ENCODE measurements around the gene UTS2B.

The UTS2B gene

GRCh38 chr3:191321019-191321767, 9.1 kb downstream of the UTS2B start:
- peak; percentile 45 for DNase-seq (ENCODE audit: low spot score)

DNA sequence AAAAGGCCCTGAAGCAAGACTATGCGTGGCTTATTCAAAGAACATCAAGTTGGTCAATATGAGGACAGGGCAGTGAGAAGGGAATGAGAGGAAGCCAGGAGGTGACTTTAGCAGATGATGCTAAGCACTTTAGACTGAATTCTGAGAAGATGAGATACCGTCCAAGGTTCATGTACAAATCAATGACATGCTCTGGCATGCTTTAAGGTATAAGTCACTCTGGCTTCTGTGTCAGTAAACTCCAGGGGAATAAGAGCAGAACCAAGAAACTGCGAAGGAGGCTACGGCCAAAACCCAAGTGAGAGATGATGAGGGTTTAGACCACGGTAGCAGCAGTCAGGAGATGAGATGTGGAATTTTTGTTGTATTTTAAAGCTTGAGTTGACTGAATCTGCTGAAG, 10.0 kb downstream of the UTS2B start:
- no peak for DNase-seq (ENCODE audit: low spot score)

DNA sequence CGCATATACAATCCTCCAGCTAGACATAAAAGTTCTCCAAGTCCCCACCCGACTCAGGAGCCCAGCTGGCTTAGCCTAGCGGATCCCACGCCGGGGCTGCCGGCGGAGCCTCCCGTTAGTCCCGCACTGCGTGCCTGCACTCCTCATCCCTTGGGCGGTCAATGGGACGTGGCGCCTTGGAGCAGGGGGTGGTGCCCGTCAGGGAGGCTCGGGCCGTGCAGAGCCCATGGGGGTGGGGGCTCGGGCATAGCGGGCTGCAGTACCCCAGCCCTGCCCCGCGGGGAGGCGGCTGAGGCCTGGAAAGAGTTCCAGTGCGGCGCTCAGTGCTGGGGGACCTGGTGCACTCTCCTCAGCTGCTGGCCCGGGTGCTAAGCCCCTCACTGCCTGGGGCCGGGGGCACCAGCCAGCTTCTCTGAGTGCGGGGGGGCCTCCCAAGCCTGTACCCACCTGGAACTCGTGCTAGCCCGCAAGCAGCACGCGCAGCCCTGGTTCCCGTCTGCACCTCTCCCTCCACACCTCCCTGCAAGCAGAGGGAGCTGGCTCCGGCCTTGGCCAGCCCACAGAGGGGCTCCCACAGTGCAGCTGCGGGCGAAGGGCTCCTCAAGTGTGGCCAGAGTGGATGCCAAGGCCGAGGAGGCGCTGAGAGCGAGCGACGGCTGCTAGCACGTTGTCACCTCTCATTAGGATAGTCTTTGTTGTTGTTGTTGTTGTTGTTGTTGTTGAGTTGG, 13.3 kb downstream of the UTS2B start:
- no peak for DNase-seq (ENCODE audit: low spot score)

DNA sequence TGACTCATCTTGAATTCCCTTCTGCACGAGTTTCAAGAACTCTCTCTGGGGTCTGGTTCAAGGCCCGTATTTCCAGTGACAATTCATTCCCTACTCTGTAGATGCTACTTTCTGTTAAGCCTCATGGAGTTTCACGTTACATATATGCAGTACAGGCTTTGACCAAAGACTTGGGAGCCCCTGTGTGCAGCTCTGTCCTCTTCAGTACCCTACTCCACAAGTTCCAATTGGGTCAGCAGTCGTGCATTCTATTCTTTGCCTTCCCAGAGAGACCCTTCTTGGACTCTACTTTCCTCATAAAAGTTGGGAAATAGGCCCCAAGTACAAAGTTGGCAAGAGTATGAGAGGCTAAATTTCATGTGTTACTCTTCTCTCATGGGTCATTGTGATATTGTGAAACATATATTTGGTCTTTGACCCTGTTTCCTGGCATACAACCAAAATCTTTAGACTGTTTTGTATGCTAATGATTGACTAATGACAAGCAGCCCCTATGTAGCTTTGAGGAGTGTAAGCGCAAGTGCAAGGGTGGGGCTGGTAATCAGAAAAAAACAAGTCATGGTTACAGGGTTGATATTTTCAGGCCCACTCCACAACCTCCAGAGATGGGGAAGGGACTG, 16.1 kb downstream of the UTS2B start:
- peak; percentile 63 for DNase-seq (ENCODE audit: low spot score)

GRCh38 chr3:191313296-191313695, 17.0 kb downstream of the UTS2B start:
- DNase-seq (ENCODE audit: low spot score) = no peak

- DNase-seq (ENCODE audit: low spot score) = no peak
Observed at GRCh38 chr3:191307341-191307740, 23.0 kb downstream of the UTS2B start.

- no peak for DNase-seq (ENCODE audit: low spot score)
Observed at GRCh38 chr3:191306428-191306827, 23.9 kb downstream of the UTS2B start.

GRCh38 chr3:191303596-191303995, 26.7 kb downstream of the UTS2B start:
- DNase-seq (ENCODE audit: low spot score) = no peak

DNA sequence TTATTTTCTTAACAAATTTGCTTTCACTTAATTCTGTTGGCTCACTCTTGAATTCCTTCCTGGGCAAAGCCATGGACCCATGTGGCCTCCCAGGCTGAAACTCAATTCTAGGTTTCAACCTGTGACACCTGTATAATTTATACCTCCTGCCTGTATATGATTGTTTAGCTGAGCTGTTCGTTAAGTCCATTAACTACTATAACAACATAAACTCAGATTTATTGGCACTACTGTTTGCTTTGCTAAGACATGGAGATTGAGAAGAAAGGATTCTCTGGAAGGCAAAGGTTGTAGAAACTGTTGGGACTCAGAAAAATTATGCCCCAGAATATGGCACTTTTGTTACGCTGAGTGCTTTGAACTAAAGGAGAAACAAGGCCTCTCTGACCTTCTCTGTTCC, 27.9 kb downstream of the UTS2B start:
- DNase-seq (ENCODE audit: low spot score) = no peak

DNA sequence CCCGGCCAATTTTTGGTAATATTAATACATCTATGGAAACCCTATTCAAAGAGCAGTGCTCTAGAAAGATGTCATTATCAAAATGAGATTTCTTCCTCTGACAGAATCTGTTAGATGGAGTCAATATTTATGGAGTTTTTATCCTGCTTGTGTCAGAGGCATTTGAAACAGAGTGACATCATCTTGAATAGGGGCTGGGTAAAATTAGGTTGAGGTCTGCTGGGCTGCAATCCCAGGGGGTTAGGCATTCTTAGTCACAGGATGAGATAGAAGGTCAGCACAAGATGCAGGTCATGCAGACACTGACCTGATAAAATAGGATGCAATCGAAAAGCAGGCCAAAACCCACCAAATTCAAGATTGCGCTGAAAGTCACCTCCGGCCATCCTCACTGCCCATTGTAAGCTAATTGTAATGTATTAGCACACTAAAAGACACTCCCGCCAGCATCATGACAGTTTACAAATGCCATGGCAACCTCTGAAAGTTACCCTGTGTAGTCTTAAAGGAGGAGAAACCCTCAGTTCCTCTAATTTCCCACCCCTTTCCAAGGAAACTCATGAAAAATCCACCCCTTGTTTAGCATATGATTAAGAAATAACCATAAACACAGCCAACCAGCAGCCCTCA, 28.4 kb downstream of the UTS2B start:
- no peak for DNase-seq (ENCODE audit: low spot score)

DNA sequence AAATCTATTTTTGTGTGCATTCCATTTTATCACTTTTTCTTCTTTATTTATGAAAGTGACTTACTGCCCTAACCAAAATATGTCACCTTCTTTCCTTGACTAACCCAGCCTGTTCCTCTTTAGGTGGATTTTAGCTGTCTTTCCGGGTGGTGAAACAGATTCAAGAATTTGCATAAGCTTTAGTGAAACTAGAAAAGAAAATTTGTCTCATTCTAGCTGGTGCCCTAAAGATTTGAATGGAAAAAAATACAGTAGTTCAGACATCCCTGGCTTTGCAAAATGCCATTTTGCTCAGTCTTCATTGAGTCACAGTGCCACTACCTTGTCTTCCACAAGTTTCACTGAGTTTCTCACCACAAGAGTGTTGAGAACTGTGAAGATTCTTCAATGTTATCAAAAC, 29.3 kb downstream of the UTS2B start:
- DNase-seq (ENCODE audit: low spot score) = no peak

GRCh38 chr3:191300422-191300821, 29.9 kb downstream of the UTS2B start:
- no peak for DNase-seq (ENCODE audit: low spot score)

DNA sequence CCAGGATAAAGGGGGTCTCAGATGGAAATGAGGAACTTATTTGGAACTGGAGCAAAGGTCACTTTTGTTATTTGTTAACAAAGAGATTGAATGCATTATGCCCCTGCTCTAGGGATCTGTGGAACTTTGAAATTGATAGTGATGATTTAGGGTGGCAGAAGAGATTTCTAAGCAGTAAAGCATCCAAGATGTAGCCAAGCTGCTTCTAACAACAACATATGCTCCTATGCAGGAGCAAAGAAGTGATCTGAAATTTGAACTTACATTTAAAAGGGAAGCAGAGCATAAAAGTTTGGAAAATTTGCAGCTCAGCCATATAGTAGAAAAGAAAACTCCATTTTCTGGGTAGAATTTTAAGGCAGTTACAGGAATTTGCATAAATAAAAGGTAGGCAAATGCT, 31.5 kb downstream of the UTS2B start:
- DNase-seq (ENCODE audit: low spot score) = no peak

- DNase-seq (ENCODE audit: low spot score) = no peak
Observed at GRCh38 chr3:191296041-191296541, 34.2 kb downstream of the UTS2B start.

DNA sequence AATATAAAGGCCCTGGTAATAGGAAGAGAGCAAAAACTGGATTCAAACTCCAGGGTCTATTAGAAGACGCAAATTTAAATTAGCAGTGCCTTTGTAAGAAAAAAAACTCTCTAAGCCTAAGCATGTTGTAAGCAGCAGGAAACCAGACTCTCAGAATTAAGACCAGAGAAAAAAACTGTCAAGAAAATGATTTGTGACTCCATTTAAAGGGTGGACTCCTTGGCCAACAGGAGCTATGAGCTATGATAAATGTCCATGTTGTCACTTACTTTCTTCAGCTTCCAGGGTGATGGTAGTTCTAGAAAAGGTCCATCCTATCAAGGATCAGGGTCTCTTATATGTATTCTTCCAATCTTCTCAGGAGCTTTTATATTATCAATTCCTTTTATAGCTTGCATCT, 36.0 kb downstream of the UTS2B start:
- no peak for DNase-seq (ENCODE audit: low spot score)

DNA sequence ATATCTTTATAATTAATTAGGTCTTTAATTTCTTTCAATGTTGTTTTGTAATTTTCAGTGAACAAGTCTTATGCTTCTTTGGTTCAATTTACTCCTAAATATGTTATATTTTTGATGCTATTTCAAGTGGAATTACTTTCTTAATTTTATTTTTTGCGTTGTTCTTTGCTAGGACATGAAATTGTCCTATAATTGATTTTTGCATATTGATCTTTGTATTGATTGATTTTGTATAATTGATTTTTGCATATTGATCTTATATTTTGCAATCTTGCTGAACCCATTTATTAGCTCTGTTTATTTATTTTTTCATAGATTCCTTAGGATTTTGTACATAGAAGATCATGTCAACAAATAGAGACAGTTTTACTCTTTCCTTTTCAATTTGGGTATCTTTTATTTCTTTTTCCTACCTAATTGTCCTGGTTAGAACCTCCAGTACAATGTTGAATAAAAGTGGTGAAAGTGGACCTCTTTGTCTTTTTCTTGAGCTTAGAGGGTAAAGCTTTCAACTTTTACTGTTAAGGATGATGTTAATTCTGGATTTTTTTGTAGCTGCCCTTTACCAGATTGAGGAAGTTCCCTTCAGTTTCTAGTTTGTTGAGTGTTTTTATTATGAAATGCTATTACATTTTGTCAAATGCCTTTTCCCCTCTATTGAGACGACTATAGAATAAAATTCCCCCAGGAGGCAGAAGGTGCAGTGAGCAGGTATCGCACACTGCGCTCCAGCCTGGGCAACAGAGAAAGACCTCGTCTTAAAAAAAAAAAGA, 37.9 kb downstream of the UTS2B start:
- no peak for DNase-seq (ENCODE audit: low spot score)

DNA sequence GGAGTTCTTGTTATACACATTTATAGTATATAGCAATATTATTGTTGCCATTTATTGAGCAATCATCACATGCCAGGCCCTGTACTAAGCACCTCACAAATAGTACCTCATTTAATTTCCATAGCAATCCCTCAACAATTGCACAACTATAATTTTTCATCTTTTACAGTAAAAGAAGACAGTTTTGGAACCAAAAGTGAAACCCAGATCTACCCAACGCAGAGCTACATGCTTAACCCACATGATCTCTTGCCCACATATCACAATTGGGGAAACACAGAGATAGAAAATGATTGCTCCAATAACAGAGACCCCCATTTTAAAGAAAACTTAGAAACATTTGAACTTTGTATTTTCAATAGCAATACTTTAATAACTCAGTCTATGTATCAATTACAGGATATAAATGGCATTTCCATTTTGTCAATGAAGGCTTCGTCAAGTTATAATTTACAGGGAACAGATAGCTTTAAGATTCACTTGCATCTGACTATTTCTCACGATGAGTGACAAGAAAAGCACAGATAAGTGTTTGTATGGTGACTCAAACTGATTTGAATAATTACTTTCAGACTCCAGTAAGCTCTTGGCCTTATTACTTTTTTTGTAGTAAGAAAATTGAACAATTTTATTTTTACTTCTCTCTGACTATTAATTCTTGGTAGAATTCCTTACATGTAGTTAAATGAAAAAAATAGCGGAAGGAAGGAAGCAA, 39.9 kb downstream of the UTS2B start:
- no peak for DNase-seq (ENCODE audit: low spot score)

GRCh38 chr3:191283400-191283799, 46.9 kb downstream of the UTS2B start:
- DNase-seq (ENCODE audit: low spot score) = no peak

DNA sequence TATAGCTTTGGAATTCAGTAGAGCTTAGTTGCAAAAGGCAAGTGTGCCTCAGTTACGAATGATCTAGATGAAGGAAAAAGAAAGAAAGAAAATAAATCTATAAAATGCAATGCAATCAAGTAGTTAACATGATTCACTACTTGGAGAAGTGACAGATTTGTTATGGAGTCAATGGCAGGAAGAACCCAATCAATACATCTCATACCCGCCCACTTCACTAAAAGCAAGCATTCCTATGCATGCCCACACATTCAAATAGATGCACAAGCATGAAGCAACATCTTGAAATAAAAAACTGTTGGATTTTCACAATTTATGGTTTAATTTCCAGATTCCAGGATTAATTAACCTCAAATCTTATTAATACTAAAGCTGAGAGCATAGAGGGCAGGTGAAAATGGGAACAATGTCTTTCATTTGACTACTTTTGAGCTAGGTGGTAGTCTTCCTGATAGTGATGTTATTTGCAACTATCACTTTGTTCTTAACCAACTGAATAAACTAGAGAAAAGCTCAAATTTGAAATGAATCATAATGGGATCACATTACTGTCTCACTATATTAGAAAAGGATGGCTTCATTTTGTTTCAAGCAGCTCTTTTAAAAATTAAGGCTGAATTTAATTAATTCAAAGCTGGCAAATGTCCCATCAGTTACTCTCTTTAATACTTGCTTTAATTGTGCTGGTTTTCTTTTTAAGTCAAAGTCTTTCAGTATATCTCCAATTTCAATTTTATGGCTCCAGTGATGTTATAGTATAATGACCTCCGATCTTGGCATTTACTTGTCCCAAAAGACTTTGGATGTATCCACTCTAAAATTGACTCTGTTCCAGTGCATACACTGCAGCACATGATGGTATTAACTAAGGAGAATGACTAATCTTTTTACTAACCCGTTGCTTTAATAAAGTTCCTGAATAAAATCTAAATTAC, 47.8 kb downstream of the UTS2B start:
- DNase-seq (ENCODE audit: low spot score) = no peak

- DNase-seq (ENCODE audit: low spot score) = no peak
Observed at GRCh38 chr3:191280882-191281281, 49.4 kb downstream of the UTS2B start.

Data from HuH-7 (cell line).